Liver (tissue), 9 donors: ENCODE results near the gene IL31RA. TPM values are rescaled to one million over a fixed set of nuclear protein-coding genes. Genes with fewer than 3 reads are reported as not detected.

Experiments
- DNase-seq: peaks from one replicate; pipeline ENCODE4 v3.0.0-alpha.2; 2017; ENCODE audit warnings: low spot score
- H3K27ac ChIP-seq, 2 donors: one replicate each; pipeline ENCODE4 v1.7.0; 2013; ENCODE audit warnings: inconsistent platforms in 2 of 2, low read length in 2 of 2, control low read depth in 1 of 2, low read depth in 1 of 2, mild to moderate bottlenecking in 1 of 2
- H3K27me3 ChIP-seq, 4 donors: one replicate each; pipeline versions ENCODE4 v1.6.1 to v1.7.0; 2013; ENCODE audit warnings: low read length in 3 of 4, inconsistent platforms in 1 of 4, mild to moderate bottlenecking in 1 of 4, moderate library complexity in 1 of 4; ENCODE audit not compliant: control insufficient read depth in 4 of 4, insufficient read depth in 4 of 4
- H3K36me3 ChIP-seq, 4 donors: one replicate each; pipeline versions ENCODE4 v1.6.1 to v1.7.0; 2013; ENCODE audit warnings: low read length in 3 of 4, mild to moderate bottlenecking in 3 of 4, low read depth in 1 of 4, moderate library complexity in 1 of 4; ENCODE audit not compliant: control insufficient read depth in 4 of 4, insufficient read depth in 3 of 4
- H3K4me1 ChIP-seq, 4 donors: one replicate each; pipeline versions ENCODE4 v1.6.1 to v1.7.0; 2013; ENCODE audit warnings: low read length in 3 of 4, mild to moderate bottlenecking in 3 of 4, moderate library complexity in 1 of 4; ENCODE audit not compliant: control insufficient read depth in 4 of 4, insufficient read depth in 4 of 4
- H3K4me3 ChIP-seq, 3 donors: one replicate each; pipeline versions ENCODE4 v1.6.1 to v1.7.0; 2013; ENCODE audit warnings: low read length in 3 of 3, control low read depth in 1 of 3, low read depth in 1 of 3, mild to moderate bottlenecking in 1 of 3
- H3K9ac ChIP-seq, 2 donors: one replicate each; pipeline ENCODE4 v1.7.0; 2013; ENCODE audit warnings: low read length in 2 of 2, mild to moderate bottlenecking in 2 of 2, moderate library complexity in 2 of 2, control low read depth in 1 of 2, low read depth in 1 of 2
- H3K9me3 ChIP-seq, 4 donors: one replicate each; pipeline versions ENCODE4 v1.6.1 to v1.7.0; 2013; ENCODE audit warnings: low read length in 3 of 4; ENCODE audit not compliant: control insufficient read depth in 4 of 4
- ATF3 ChIP-seq: IDR thresholded peaks from 2 replicates; pipeline ENCODE4 v1.6.1; 2016; ENCODE audit warnings: antibody characterized with exemption
- CTCF ChIP-seq: fragments of 150-350 bp; IDR thresholded peaks from 2 replicates; pipeline ENCODE4 v1.5.1; 2017; ENCODE audit warnings: improper control_type of control experiment, low read depth, low read length; ENCODE audit not compliant: missing input control
- EGR1 ChIP-seq, 2 donors: IDR thresholded peaks; 2 replicates each; pipeline ENCODE4 v1.6.1; 2016 to 2018; ENCODE audit warnings: antibody characterized with exemption in 2 of 2, low read depth in 2 of 2
- FOXA1 ChIP-seq: IDR thresholded peaks from 2 replicates; pipeline ENCODE4 v1.6.1; 2016; ENCODE audit warnings: antibody characterized with exemption
- FOXA2 ChIP-seq: IDR thresholded peaks from 2 replicates; pipeline ENCODE4 v1.6.1; 2016; ENCODE audit warnings: antibody characterized with exemption
- GABPA ChIP-seq, 2 donors: IDR thresholded peaks in 1 of 2; conservative IDR thresholded peaks in 1 of 2; 2 replicates each; pipeline ENCODE4 v1.6.1; 2016; ENCODE audit warnings: antibody characterized with exemption in 2 of 2, mild to moderate bottlenecking in 1 of 2, moderate library complexity in 1 of 2
- HNF4A ChIP-seq, 2 donors: conservative IDR thresholded peaks; 2 replicates each; pipeline ENCODE4 v1.6.1; 2016; ENCODE audit warnings: antibody characterized with exemption in 2 of 2, mild to moderate bottlenecking in 2 of 2
- HNF4G ChIP-seq: IDR thresholded peaks from 2 replicates; pipeline ENCODE4 v1.6.1; 2016; ENCODE audit warnings: antibody characterized with exemption
- JUND ChIP-seq, 2 donors: IDR thresholded peaks; 2 replicates each; pipeline ENCODE4 v1.6.1; 2016; ENCODE audit warnings: antibody characterized with exemption in 2 of 2
- NR2F2 ChIP-seq: IDR thresholded peaks from 2 replicates; pipeline ENCODE4 v1.6.1; 2016; ENCODE audit warnings: antibody characterized with exemption
- RAD21 ChIP-seq, 2 donors: IDR thresholded peaks; 2 replicates each; pipeline ENCODE4 v1.6.1; 2016; ENCODE audit warnings: antibody characterized with exemption in 2 of 2, mild to moderate bottlenecking in 2 of 2
- REST ChIP-seq: IDR thresholded peaks from 2 replicates; pipeline ENCODE4 v1.6.1; 2016; ENCODE audit warnings: antibody characterized with exemption, mild to moderate bottlenecking
- RXRA ChIP-seq, 2 donors: IDR thresholded peaks; 2 replicates each; pipeline ENCODE4 v1.6.1; 2017 to 2018; ENCODE audit warnings: antibody characterized with exemption in 2 of 2, mild to moderate bottlenecking in 1 of 2
- TAF1 ChIP-seq: conservative IDR thresholded peaks from 2 replicates; pipeline ENCODE4 v1.6.1; 2016; ENCODE audit warnings: antibody characterized with exemption, mild to moderate bottlenecking
- YY1 ChIP-seq: IDR thresholded peaks from 2 replicates; pipeline ENCODE4 v1.6.1; 2016; ENCODE audit warnings: antibody characterized with exemption, mild to moderate bottlenecking
- ZBTB33 ChIP-seq: IDR thresholded peaks from 2 replicates; pipeline ENCODE4 v1.6.1; 2016; ENCODE audit warnings: antibody characterized with exemption
- WGBS: extraction: QIAGEN DNeasy Blood & Tissue Kit; methylation state at CpG from one replicate; pipeline ENCODE4 v1.1.7; 2013; 5-methylcytosine and 5-hydroxymethylcytosine counted together
- polyA plus RNA-seq, 2 donors: library from polyadenylated mRNA; stranded (reverse) in 1 of 2; unstranded in 1 of 2; fragments of 200-250 nt in 1 of 2; fragments of >200 nt in 1 of 2; fragmentation: Nextera tagmentation in 1 of 2; extraction: Ambion mirVana in 1 of 2; gene quantifications; one replicate each; pipeline versions ENCODE4 v1.2.1 to v1.2.3, GENCODE V29; 2013 to 2015
- total RNA-seq, 2 donors: library from RNA; depleted of rRNA; stranded (reverse); fragments of >200 nt; gene quantifications; one replicate each; pipeline ENCODE4 v1.2.3, GENCODE V29; 2014
- TF ChIP-seq, protein P1 (sequence below): IDR thresholded peaks from 2 replicates; pipeline ENCODE4 v1.6.1; 2016; ENCODE audit warnings: antibody characterized with exemption
- donor health status: healthy.
- donor health status: healthy.
- donor health status: healthy.
- donor health status: healthy.
- donor health status: healthy.

The IL31RA gene
- total and polyA plus RNA-seq, 4 donors: not detected

DNA sequence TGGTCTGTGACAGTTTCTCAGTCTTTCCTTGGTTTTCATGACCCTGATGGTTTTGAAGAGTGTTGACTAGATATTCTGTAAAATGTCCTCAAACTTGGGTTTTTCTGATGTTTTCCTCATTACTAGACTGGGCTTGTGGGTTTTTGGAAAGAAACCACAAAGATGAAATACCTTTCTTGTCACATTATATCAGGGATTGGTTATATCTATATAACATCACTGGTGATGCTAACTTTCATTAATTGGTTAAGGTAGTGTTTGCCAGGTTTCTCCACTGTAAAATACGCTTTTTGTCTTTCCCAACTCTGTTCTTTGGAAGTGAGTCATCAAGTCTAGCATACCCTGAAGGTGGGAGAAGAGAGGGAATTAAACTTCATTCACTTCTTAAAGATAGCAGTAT is 3.3 kb upstream of the IL31RA start:
- Histone ChIP-seq H3K4me1 (no peaks in the 10 kb centered on the region), H3K27ac (no peak overlapping the region), H3K4me3 (no peak overlapping the region), H3K9me3 (peaks cover 0 to 2% (median 0%) of the 10 kb centered on the region in 4 donors), H3K36me3 (no peaks in the 10 kb centered on the region), H3K9ac (no peak overlapping the region), H3K27me3 (no peaks in the 10 kb centered on the region)
- TF ChIP-seq JUND (IDR thresholded peaks at IDR 0.05) (no peak), ATF3 (no peak), HNF4G (no peak), GABPA (IDR thresholded peaks at IDR 0.05 in 1 of 2, conservative IDR thresholded peaks at IDR 0.05 in 1 of 2) (no peak), FOXA1 (no peak), RXRA (IDR thresholded peaks at IDR 0.05) (no peak), REST (no peak), CTCF (no peak), TAF1 (no peak), FOXA2 (no peak), RAD21 (IDR thresholded peaks at IDR 0.05) (no peak)
- TF ChIP-seq, protein P1, sequence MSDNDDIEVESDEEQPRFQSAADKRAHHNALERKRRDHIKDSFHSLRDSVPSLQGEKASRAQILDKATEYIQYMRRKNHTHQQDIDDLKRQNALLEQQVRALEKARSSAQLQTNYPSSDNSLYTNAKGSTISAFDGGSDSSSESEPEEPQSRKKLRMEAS: no peak
- no peak for DNase-seq
- 86% methylated on average over 1 of the region's 1 CpG for WGBS

DNA sequence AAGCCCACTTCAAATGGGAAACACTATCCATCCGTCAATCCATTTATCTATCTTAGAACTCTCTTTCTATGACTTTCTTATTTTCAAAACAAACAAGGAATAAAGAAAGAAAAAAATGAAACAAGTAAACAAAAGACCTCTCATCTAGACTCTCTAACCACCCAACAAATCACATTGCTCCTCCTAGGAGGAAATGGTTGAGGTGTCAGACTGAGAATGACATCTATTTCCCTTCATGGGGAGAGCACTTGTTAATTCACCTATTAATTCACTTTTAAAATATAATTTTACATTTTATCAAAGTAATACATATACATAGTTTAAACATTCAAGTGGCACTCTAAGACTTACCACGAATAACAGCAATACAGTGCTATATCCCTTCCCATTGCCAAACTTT is 2.4 kb upstream of the IL31RA start:
- Histone ChIP-seq H3K9me3 (peaks cover 0 to 2% (median 0%) of the 10 kb centered on the region in 4 donors), H3K4me3 (no peak overlapping the region), H3K27ac (no peak overlapping the region), H3K9ac (no peak overlapping the region), H3K36me3 (no peaks in the 10 kb centered on the region), H3K27me3 (no peaks in the 10 kb centered on the region), H3K4me1 (no peaks in the 10 kb centered on the region)
- 83% methylated on average over 2 of the region's 2 CpGs for WGBS
- no peak for DNase-seq
- TF ChIP-seq RAD21 (IDR thresholded peaks at IDR 0.05) (no peak), FOXA2 (no peak), HNF4G (no peak), RXRA (IDR thresholded peaks at IDR 0.05) (no peak), EGR1 (IDR thresholded peaks at IDR 0.05; ENCODE audit: low read depth in 2 of 2) (no peak), FOXA1 (no peak), ATF3 (no peak), GABPA (IDR thresholded peaks at IDR 0.05 in 1 of 2, conservative IDR thresholded peaks at IDR 0.05 in 1 of 2) (no peak), TAF1 (no peak), NR2F2 (no peak), YY1 (no peak), HNF4A (conservative IDR thresholded peaks at IDR 0.05) (no peak), CTCF (no peak), ZBTB33 (no peak)
- TF ChIP-seq, protein P1: no peak
